Esophagus mucosa (tissue), 1 donor: ENCODE data around the gene SEC31A. TPM values are rescaled to one million over a fixed set of nuclear protein-coding genes. Genes with fewer than 3 reads are reported as not detected.
"Not testable (repeated sequence)": the region's sequence is repeated elsewhere in the genome, so short reads cannot be mapped to it uniquely, and the experiment has no call there.

Source experiments
- ATAC-seq: fragments of 200-7000 bp; cut with Tn5 transposase; one replicate; pipeline ENCODE4 v1.9.1; 2020
- total RNA-seq: library from RNA; stranded (reverse); gene quantifications from one replicate; pipeline ENCODE4 v1.2.4, GENCODE V29; 2023
- donor health status: DM: yes; HTN: yes; CAD: no.

SEC31A gene
- total RNA-seq, 1 donor from 2014 or later = 122 TPM

DNA sequence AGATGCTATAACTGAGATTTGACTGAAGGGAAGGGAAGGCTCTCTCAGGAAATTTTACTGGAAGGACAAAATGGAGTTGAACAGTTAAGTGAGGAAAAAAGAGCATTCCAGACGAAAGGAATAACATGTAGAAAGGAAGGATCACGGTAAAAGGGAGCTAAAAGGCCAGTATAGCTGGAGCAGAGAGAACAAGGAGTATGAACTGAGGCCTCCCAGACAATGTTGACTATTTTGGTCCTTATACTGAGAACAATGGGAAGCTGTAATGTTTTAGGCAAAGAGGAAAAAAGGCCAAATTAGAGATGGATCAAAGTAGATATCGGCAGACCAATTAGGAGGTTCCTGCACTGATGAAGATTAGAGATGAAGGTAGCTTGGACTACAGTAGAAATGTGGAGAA, 65.5 kb downstream of the SEC31A start:
- no peak for ATAC-seq

DNA sequence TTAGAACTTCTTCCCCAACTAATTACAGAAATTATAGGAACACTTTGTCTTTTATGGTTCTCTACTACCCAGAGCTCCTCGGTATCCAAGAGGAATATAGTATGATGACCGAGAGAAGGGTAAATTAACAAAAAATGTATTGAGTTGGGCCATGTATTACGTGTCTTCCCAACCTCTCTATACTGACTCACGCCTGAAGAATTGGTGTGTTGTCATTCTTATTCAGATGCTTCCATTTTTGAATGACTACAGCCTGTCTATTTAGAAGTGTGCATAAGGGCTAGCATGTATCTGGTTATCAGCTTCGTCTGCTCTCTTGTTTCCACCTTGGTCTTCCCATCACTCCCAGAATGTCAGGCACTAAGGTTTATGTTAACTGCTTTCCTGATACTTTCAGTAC, 67.9 kb downstream of the SEC31A start:
- ATAC-seq = no peak

DNA sequence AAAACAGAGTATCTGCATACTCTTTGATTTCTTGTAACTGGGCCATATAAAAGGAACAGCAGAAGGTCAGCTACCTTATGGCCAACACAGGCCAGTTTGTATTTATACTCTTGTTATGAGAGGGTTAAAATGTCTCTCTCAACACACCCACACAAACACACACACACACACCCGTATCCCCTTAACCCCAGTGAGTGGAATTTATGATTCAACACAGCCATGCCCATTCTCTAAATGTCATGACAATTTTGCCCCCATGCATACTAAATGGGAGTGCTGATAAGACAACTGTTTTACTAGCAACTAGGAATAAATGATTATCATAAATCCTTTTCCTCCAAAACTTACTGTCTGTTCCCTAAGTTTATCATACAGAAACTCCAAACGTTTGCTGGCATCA, 70.3 kb downstream of the SEC31A start:
- ATAC-seq = no peak

DNA sequence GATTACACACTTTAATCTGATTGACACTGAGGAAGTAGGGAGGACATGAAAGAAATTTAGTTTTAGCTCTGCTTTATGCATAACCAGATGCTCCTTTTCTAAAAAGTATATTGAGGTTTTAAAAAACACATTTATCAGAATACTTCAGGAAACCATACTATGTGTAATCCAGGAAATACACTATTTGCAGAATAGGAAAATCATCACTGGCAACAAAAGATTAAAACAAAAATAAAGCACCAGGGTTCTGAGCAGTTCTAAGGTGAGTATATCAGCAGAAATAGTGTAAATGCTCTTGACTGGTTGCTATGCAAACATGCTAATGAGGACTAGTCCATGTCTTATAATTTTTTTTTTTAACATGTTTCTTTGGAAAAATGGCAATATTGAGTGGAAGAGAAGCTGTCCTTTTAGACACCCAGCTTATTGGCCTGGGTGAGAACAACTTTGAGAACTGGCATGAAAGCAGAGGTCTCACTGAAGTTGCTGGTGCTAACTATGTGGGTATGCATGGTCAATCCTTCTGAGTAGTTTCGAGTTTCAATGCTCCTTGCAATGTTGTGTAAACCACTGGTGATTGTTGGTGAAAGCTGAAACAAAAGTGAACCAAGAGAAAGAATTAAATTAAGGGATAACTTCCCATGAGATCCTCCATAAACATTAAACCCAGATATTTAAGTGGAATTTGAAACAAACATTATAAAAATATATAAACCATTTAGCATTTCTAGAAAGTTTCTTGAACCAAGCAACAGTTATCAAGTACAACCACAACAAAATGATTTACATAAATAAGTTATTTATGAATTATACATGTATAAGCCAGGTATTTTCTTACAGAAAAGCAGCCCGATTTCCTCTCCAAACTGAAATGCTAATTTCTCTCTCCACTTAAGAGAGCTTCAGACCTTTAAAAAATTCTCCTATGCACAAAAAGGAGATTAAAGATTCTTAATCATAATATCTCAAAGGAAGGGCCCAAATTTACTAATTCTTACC, 72.0 kb downstream of the SEC31A start:
- ATAC-seq = no peak

DNA sequence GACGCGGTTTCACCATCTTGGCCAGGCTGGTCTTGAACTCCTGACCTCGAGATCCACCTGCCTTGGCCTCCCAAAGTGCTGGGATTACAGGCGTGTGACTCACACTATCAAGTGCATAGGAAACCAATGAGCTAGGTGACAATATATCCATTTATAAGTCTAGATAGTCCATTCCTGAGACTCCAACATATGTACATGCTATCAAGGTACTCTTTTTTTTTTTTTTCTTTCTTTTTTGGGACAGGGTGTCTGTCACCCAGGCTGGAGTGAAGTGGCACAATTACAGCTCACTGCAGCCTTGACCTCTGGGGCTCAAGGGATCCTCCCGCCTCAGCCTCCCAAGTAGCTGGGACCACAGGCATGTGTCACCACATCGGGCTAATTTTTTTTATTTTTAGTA, 74.1 kb downstream of the SEC31A start:
- ATAC-seq = not testable (repeated sequence)

DNA sequence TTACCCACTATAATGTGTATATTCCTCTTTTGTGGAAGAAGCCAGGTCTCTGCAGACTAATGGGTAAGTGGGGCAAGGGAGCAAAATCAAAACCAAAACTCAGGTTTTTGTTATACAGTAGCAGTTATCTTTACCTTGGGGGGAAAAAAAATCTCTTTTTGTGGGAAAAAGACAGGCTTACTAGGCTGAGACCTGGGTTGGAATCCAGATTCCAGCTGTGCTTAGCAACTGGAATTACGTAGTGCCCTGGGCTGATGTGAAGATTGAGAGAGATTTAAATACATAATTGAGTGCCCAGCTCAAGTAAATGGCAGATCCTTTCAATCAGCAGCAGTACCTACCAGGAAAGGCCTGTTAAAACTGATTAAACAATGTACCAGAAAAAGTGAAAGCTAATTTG, 76.9 kb downstream of the SEC31A start:
- ATAC-seq = no peak

DNA sequence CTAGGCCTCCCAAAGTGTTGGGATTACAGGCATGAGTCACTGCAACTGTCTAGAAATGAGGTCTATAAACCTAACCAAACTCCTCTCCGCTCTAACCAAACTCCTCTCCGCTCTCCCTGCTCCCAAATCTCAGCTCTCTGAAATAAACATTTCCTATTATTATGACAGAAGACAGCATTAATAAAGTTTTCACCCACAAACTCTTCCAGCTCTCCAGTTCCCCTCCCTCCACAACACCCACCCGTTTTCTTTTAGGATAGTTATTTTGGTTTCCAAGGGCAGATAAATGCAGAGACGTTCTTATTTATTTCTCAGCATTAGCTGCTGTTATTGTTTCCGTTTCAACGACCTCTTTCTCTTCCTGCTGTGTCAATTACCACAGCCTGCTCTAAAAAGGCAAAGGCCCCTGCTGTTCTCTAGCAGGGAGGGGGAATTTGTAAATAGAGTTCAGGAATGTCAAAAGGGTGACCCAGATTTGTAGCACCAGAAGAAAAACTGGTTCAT, 79.1 kb downstream of the SEC31A start:
- ATAC-seq = no peak

DNA sequence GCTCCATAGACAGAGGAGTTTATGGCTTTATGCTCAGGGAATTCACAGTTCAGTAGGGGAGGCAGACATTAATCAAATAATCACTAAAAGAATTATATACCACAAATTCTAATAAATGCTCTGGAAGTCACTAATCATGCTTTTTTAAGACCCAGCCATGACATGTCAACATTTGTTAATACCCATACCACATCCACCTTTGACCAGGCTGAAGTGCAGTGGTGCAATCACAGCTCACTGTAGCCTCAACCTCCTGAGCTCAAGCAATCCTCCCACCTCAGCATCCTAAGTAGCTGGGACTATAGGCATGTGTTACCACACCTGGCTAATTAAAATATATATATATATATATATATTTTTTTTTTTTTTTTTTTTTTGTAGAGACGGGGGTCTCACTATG, 79.6 kb downstream of the SEC31A start:
- ATAC-seq = no peak

DNA sequence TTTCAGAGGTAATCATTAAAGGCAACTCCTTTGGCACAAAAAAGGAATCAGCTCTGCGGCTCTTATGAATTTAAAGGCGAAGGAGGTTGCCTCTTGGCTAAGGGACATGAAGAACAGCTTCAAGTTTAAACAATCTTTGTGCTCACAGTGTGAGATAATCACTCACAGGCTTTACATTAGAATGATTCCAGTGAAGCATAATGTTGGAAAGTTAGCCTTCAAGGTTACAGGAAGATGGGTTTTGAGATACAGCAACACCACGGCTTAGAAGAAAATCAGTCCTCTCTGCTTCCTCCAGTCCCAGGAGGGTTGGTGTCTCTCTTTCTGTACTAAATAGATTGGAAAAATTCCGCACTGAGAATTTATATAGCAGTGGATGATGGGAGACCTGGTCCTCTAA, 80.8 kb downstream of the SEC31A start:
- ATAC-seq = no peak

DNA sequence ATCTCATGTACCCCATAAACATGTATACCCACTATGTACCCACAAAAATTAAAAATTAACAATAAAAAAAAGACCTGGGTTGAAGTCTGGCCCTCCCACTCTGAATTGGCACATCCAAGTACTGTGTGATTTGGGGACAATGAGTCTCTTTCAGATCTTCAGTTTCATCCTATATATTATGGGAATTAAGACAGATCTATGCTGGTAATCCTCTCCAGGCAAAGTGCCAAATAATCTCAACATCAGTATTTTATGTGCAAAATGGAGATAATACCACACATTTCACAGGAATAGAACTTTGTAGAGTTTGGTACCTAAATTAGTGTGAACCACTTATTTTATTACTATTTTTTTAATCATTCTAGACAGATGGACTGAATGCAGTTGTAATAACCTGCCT, 81.3 kb downstream of the SEC31A start:
- no peak for ATAC-seq

DNA sequence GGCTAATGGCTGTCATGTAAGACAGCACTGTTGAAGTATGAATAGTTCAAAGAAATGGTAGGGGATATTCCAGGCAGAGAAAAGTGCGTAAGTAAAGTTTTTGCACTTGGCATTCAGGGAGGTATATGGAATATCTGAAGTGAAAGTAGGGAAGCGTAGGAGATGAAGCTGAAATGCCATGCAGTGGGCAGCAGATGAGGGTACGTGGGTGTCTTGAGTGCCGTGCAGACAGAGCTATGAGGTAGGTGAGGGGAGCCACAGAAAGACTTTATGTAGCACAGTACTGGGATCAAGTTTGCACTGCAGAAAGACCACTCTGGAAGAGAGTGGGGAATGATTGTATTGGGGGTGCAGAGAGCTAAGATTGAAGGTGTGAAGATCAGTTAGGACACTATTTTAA, 87.2 kb downstream of the SEC31A start:
- ATAC-seq = no peak

DNA sequence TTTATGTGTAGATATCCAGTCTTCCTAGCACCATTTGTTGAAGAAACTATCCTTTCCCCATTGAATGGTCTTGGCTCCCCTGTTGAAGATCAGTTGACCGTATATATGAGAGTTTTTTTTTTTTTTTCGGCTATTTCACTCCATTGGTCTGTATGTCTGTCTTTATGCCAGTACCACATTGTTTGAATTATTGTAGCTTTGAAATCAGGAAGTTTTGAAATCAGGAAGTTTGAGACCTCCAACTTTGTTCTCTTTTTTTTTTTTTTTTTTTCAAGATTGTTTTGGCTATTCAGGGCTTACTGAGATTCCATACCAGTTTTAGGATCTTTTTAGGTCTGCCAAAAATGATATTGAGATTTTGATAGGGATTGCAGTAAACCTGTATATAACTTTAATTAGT, 88.0 kb downstream of the SEC31A start:
- no peak for ATAC-seq

DNA sequence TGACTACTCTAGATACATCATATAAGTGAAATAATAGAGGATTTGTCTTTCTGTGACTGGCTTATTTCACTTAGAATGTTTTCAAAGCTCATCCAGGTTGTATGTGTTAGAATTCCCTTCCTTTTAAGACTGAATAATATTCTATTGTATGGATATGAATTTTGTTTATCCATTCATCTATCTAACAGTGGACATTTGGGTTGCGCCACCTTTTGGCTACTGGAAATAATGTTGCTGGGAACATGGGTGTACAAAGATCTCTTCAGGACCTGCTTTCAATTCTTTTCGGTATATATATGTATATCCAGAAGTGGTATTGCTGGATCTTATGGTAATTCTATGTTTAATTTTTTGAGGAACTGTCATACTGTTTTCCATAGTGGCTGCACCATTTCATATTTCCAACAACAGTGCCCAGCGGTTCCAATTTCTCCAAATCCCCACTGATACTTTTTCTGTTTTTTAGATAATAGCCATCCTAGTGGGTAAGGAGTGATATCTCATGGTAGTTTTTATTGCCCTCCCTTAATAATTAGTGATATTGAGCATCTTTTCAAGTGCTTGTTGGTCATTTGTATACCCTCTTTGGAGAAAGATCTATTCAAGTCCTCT, 88.9 kb downstream of the SEC31A start:
- ATAC-seq = no peak

DNA sequence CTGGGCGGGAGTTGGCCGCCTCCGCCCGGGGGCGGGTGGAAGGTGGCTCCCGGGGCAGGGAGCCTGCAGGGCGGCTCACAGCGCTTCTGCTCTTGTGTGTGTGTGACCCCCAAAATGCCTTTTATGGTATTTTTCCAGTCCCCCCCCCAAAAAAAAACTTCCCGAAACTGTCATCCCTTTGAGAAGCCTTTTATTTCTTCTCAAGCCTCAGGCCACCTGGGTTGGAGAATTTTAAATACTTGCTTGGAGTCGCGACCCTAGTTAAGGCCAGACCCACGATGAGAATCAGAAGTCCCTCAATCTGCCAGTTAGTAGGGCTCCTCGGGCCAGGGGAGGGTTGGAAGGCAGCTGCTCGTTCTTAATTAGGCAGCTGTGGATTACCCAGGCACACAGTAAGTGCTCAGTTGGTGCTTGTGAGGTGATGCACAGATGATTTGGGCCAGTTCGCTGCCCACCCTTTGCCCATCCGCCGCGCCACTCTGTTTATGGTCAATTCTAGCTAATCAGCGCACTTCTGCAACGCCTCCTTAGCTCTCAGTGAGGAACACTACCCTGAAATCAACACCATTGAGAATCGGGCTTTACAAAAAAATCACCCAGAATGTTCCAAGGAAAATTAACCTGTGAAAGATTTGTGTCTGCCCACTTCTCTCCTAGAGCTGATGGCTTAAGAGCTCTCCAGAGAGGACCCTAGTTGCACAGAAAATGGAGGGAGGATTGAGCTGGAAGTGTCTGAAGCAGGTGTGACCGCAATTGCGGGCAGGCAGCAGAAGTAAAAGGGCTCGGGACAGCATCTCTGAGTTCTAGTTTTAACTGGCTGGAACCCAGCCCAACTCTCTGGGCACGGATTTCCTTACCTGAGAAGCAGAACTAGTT, 91.7 kb downstream of the SEC31A start:
- no peak for ATAC-seq

DNA sequence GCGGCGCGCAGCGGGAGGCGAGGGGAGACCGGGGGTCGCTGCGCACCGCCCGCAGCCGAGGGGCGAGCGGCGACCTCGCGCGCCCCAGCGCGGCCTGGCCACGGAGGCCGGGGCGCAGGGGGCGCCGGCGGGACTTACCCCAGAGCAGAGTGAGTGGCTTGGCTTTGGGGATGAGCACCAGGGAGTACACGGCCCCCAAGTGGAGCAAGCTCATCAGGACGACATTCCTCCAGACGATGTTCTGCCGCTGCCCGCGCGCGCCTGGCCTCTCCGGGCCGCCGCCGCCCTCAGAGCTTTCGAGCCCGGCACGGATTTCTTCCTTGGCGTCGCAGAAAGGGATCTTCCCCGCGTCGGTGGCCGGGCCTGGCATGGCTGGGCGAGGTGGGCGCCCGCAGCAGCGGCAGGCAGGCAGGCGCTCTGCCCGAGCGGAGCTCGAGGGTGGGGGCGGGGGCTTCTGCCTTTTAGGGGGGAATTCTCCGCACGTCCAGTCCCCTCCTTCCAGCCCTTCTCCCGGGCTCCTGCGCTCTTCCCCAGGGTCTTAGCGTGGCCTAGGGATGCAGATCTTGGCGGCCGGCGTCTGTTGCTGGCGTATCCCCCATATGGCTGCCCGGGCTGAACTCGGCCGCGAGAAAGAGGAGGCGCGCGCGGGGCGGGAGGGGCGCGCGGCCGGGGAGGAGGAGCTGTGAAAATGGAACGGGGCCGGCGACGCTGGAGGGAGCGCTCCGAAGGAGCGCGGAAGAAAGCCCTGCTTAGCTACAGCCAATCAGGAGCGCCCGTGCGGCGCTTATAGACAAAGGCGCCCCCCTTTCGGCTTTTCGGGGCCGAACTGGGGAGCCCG, 92.6 kb downstream of the SEC31A start, which contains the start of gene SCD5:
SCD5 (minus strand) TSS at position 629 of the 838 bp plus-strand sequence; CDS start at position 370, 259 bp downstream.
- ATAC-seq = peak; percentile 81

DNA sequence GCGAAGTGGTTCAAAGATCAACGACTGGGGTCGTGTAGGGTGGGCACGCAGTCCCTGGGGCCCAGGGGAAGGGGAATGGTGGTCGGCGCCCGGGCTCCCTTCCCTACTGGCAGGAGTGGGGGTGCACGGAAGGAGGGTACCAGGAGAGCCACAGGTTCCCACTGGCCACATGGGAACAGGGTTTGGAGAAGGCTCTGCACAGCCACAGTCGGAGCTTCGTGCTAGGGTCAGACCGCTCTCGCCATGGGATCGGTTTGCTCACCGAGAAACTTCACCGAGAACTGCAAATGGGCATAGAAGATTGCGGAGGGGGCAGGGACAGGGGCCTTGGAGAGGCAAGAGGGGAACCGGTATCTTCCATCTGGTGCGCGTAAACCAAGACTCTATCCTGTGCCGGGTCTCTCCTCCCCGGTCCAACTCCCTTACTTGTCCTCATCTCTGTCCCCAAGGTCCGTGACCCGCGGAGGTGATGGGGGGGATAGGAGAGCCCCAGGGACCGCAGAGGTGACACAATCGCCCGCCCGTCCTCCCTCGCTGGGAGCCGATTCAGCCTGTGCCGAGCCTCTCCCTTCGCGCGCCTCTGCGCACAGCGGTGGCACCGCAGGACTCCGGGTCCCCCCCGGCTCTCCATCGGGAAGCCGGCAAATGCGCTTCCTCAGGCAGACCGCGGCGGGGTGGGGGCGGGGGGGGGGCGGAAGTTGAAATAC, 93.4 kb downstream of the SEC31A start:
- peak; percentile 34 for ATAC-seq

DNA sequence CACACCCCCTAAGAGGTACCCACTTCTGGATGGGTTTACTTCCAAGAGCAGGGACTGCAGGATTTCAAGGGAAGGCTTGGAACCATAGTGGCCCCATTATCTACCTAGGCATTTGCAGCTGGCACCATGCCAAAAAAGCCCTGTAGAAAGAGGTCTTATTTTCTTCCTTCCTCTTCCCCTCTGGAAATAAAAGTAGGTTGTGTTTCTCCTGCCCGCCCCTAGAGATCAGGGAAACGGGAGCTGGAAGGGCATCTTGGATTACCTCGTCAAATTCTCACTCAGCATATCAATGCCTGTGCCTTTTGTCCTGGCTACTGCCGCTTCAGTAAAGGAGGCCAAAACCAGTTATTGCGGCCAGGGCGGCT, 93.9 kb downstream of the SEC31A start:
- ATAC-seq = no peak

DNA sequence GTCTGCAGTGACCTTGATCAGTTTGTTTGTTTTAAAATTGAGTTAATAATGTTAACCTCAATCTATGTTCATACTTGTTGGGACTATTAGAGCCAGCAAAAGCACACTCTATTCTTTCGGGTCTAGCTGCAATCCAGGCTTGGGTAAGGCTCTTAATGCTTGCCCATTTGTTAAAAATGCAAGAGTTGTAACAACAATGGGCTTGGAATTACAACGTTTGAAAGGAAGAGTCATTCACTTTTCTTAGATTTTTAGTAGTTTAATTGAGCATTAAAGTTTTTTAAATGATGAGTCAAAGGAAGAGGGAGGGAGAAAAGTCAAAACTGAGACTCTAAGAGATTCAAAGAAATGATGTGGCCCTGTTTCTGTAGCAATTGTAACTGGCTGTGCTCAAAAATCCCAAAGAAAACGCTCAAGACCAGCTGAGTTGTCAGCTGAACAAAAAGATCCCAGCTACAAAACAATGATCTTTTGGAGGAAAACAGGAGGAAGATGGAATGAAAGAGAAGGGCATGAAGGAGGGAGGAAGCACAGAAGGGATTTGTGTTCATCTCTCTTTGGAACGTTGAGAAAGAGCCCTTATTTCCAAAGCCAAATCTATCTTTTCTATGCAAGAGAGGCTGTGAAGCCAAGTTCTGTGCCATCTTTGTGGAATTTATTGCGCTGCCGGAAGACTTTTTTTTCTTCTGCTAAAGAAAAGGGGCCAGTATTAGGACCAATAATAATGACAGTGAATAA, 97.9 kb downstream of the SEC31A start:
- no peak for ATAC-seq

DNA sequence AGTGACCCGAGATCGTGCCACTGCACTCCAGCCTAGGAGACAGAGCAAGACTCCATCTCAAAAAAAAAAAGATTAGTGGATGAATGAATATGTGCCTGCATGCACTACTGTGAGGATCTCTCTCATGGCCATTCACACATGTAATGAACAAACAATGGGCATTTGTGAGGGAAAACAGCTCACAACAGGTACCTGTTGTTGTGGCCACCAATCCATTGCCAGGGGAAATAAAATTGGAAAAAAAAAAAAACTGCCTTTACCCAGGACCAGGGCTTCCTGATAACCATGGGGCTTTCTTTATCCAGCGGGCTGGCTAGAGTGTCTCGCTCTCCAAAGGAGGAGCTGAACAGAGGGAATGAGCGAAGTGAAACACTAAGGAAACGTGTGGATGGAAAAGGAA, 99.8 kb downstream of the SEC31A start:
- ATAC-seq = no peak

DNA sequence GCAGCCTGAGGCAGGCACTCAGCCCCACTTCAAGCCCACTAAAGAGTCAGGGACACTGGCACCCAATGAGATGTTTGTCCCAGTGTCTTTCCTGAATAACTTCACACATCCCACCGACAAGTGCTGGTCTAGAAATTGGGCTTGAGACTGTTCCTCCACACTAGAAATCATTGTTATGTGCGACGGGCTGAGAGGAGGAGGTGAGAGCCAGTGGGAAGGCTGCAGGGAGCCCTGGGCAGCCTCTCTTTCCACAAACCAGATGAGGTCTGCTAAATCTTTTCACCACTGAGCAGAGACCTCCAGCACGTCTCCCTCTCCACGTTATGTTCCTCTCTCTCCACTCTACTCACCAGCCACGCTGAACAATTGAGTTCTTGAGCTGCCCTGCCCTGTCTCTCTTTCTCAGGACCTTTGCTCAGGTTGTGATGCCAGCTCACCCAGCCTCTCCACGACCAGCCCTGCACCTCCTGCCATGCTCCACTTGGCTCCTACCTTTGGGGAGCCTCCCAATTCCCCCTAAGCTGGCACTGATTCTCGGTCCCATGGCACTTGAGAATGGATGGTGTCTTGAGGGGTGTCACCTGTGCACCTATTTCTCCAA, 100.8 kb downstream of the SEC31A start:
- no peak for ATAC-seq
